HL-60 (cell line): Measurements from ENCODE around the gene FAM136A.

Experiments
- CTCF ChIP-seq: IDR thresholded peaks from one replicate; pipeline ENCODE4 v1.5.1; 2011; ENCODE audit warnings: low read length, control low read depth, inconsistent platforms; ENCODE audit not compliant: insufficient read depth
- GABPA ChIP-seq: IDR thresholded peaks from 2 replicates; pipeline ENCODE4 v1.6.1; 2012; ENCODE audit warnings: low read depth
- POLR2AphosphoS5 ChIP-seq: IDR thresholded peaks from 2 replicates; pipeline ENCODE4 v1.6.1; 2012; ENCODE audit warnings: low read depth
- SPI1 ChIP-seq: IDR thresholded peaks from 2 replicates; pipeline ENCODE4 v1.6.1; 2012; ENCODE audit warnings: low read depth, mild to moderate bottlenecking, borderline replicate concordance

- no peak for TF ChIP-seq SPI1
- TF ChIP-seq CTCF, result no peak
- TF ChIP-seq POLR2AphosphoS5, result no peak
- no peak for TF ChIP-seq GABPA
Measured at GRCh38 chr2:70325875-70326274, 24.0 kb upstream of the FAM136A start.
